ENCODE results near the gene SPRYD3.
"Not testable (repeated sequence)": the region's sequence is repeated elsewhere in the genome, so short reads cannot be mapped to it uniquely, and the experiment has no call there.

SPRYD3 gene, protein sequence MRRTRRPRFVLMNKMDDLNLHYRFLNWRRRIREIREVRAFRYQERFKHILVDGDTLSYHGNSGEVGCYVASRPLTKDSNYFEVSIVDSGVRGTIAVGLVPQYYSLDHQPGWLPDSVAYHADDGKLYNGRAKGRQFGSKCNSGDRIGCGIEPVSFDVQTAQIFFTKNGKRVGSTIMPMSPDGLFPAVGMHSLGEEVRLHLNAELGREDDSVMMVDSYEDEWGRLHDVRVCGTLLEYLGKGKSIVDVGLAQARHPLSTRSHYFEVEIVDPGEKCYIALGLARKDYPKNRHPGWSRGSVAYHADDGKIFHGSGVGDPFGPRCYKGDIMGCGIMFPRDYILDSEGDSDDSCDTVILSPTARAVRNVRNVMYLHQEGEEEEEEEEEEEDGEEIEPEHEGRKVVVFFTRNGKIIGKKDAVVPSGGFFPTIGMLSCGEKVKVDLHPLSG

DNA sequence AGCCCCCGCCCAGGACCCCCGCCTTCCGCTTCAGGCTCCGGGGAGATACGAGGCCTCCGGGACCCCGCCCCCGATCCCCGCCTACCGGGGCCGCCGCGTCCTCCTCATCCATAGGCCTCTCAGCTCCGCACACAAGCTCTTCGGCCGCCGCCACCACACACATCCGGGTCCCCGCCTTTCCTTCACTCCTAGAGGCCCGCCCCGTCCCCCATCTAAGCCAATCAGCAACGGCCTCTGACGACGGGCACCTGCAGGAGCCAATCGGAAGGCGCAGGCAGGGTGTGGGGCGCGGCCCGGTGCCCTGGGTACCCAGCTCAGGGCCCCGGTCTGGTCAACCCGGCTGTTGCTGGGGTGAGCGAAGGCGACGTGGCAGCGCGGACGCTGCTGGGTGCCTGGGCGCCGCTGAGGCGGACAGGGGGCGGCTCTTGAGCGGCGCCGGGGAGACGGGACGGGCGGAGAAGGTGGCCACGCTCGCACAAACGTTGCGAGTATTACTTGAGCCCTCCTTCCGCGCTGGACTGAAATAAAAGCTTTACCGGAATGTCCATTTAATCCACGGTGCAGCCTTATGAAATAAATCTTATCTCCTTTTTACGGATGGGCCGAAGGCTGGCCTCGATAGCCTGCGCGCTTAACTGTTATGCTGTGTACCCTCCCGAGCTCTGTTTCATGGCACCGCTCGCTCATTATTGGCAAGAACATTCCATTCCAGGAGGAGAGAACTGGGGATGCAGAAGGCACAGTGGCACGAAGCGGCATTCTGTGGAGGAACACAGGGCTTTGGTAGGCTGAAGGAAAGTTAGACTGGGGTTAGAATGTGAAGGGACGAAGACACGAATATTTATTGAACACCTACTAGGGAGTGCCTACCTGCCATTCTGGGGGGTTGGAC is at the start of gene SPRYD3:
Gene SPRYD3 (minus strand): TSS at position 165 of the 892 bp plus-strand sequence. CDS start 57 bp downstream, at position 108.
- DNase-seq: peak; percentile 96

DNA sequence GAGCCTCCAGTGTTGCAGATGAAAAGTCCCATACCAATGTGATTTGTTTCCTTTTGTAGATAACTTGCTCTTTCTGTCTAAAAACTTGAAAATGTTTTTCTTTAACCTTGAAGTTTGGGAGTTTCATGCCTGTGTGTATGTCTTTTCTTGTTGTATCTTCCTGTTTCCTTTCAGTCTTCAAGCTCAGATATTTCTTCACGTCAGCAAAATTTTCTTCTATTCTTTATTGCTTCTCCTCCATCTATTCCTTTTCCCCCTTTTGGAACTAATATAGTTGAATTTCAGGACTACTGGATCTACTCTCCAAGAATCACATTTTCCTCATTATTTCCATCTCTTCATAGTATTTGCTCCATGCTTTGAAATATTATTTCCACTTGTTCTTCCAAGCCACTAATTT is 48.0 kb upstream of the SPRYD3 start:
- DNase-seq: no peak

- DNase-seq: no peak
Observed at GRCh38 chr12:53124352-53124723, 45.1 kb upstream of the SPRYD3 start.

DNA sequence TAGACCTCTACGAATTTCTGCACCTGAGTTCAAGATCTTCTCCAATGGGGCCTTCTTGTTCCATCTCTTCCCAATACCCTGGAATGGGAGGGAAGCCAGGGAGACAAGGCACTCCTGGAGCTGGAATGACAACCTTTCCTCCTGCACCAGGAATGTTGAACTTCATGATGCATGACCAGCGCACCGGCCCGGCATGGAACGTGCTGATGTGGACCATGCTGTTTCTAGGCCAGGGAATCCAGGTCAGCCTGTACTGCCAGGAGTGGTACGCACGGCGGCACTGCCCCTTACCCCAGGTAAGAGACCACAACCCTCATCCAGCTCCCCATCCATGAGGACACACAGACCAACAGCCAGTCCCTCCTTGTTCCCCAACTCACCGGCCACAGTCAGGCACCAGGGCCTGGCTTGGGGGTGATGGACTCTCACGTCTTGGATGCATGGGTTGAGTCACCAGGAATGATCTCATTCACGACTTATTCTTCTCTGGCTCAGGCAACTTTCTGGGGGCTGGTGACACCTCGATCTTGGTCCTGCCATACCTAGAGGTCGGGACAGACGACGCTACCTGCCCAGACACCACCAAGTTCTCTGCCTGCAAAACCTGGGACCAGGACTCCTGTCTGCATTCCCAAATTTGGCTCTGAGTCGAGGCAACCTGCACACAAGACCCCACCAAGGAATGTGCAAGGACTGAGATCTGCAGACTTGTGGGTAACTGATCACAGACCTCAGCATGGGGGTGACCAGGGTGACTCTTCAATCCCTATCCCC is 44.6 kb upstream of the SPRYD3 start:
- DNase-seq: peak; percentile 46

- DNase-seq: no peak
Observed at GRCh38 chr12:53122961-53123468, 43.8 kb upstream of the SPRYD3 start.

- no peak for DNase-seq
Observed at GRCh38 chr12:53120685-53121525, 41.7 kb upstream of the SPRYD3 start.

GRCh38 chr12:53118751-53119300 is 39.6 kb upstream of the SPRYD3 start:
- no peak for DNase-seq

- no peak for DNase-seq
Observed at GRCh38 chr12:53115891-53116648, 36.9 kb upstream of the SPRYD3 start.

- DNase-seq: no peak
Observed at GRCh38 chr12:53115112-53115890, 36.1 kb upstream of the SPRYD3 start.

DNA sequence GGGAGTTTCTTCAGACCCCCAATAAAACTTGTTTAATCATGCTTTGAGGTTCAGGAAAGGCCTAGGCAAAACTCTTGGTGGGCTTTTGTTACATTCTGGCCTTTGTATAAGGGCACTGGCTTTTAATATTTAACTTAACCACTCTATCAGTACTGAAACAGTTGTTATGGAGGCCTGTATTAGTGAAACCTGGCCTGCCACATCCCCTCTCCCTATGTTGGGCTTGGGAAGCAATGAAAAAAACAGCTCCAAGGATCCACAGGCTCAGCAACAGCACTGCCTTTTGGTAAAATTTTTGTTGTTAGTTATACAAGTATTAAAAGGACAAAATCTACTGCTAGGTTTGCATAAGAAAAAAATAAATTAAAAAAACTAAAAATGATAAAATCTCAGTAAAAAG is 34.8 kb upstream of the SPRYD3 start:
- DNase-seq: no peak

DNA sequence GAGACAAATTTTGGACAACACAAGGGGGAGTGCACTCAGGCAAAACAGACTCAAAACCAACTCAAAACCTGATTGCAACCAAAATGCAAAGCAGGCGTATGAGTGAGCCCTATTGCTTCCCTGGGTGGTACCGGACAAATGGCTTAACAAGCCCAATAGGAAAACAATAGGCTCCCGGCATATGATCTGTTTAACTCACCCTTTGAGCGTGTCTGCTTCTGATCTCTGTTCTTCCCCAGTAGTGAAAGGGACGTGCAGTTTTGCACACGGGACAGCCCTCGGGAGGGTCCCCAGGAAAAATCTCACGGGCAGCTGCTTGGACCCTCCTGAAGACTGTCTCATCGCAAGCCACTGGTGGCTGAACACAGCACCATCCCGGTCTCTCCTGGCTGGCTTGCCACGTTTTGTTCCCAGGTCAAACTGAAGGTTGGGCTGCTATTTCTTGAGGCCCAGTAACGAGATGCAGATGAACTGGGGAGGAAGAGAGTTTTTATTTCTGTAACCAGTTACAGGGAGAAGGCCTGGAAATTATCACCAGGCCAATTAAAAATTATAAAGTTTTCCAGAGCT is 34.0 kb upstream of the SPRYD3 start:
- no peak for DNase-seq

- DNase-seq: not testable (repeated sequence)
Observed at GRCh38 chr12:53112431-53112830, 33.2 kb upstream of the SPRYD3 start.

DNA sequence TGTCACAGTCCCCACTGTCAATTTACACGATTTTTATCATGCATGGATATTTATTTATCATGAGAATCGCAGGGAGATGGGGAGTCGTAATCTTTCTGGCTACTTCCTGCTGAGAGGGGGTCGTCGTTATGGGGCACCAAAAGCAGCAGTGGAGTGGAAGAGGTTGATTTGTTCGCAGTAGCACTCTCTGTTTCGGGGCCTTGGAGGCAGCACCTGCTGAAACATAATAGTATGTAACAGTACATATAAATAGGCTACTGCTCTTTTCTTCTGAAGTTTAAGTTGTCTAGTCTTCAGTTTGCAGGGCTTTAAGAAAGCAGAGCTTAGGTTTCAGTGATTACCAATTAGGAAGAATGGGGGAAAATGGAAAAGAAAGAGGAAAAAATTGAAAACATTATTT is 27.9 kb upstream of the SPRYD3 start:
- no peak for DNase-seq

DNA sequence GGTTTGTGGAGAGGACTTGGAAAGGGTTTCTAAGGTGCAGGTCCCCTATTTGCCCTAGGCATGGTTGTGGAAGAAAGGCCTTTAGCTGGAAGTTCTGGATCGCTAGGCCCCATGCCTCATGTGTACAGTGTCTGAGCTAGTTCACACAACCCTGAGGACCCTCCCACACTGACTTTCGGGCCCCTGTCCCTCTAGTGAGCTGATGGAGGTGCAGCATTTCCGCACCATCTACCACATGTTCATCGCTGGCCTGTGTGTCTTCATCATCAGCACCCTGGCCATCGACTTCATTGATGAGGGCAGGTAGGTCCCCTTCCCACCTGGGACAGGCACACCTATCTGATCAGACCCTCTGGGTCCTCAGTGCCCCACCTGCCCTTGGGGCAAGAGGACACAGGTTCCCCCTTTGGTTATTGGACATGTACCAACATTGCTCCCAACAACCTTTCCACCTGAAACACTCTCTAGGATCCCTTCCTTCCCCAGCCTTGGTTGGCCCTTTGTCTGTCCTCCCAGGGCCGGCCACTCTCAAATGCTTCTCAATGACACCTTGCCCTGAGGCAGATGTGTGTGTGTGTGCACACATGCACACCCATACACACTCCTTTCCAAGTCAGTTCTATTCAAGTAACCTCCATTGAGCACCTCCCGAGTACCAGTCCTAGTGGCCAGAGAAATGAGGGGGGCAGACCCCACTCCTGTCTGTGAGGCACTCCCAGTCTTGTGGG is 26.7 kb upstream of the SPRYD3 start:
- DNase-seq: no peak

DNA sequence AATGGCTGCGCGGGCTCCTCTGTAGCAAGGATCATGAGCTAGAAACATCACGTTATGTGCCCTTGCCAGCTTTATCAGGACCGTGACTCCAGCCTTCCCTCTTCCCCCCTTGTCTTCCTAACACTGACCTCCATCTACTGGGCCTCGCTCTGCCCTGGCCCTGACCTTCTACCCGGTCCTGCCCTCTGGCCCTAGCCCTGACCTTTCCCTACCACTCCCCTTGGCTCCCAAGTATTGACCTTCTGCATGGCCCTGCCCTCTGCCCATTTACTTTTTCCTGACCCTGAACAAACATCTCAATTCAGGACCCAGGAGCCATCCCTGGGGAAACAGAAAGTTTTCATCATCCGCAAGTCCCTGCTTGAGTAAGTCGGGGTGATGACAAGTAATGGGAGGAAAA is 26.1 kb upstream of the SPRYD3 start:
- DNase-seq: no peak

DNA sequence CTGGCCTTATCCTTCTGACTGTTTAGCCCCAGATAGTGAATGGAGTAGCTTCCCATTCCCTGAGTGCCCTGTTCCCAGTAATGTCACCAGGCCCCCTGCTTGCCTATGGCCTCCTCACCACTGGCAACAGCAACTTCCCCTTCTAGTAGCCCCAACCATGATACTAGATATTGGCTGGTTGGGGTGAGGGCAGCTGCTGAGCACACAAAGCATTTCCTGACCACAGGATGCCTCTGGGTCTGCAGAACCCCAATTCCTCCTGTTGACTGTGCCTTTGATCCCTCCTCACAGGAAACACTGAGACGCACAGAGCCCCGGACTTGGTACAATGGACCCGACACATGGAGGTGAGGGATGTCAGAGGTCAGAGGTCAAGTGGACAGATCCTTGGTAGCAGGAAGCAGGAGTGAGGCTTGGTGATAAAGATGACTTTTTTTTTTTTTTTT is 24.7 kb upstream of the SPRYD3 start:
- DNase-seq: no peak

GRCh38 chr12:53102883-53103807 is 24.0 kb upstream of the SPRYD3 start, which contains the start of gene SOAT2:
TSS of gene SOAT2 (plus strand) at chr12:53103486. CDS start at chr12:53103578, 92 bp downstream.
- DNase-seq: no peak
